GM12873 (cell line): ENCODE results near the gene ARHGAP22.

ENCODE experiments used
- CTCF ChIP-seq: IDR thresholded peaks from 2 replicates; pipeline ENCODE4 v1.5.1; 2012; ENCODE audit warnings: low read depth, mild to moderate bottlenecking, moderate library complexity, low read length, control low read depth; ENCODE audit not compliant: insufficient read depth; ENCODE audit errors: missing control alignments

ARHGAP22 gene

GRCh38 chr10:48454302-48455054 is 150.4 kb downstream of the ARHGAP22 start:
- no peak for TF ChIP-seq CTCF

GRCh38 chr10:48453451-48454301 is 151.2 kb downstream of the ARHGAP22 start:
- TF ChIP-seq CTCF, result no peak

GRCh38 chr10:48452879-48453412 is 151.9 kb downstream of the ARHGAP22 start:
- TF ChIP-seq CTCF, result no peak

GRCh38 chr10:48451969-48452878 is 152.6 kb downstream of the ARHGAP22 start:
- TF ChIP-seq CTCF, result no peak

GRCh38 chr10:48450741-48451466 is 154.0 kb downstream of the ARHGAP22 start:
- TF ChIP-seq CTCF, result no peak

- TF ChIP-seq CTCF, result no peak
Measured at GRCh38 chr10:48450233-48450740, 154.6 kb downstream of the ARHGAP22 start.
